22Rv1 (cell line): ENCODE results near the gene DNM1.

Source experiments
- CTCF ChIP-seq: fragments of 450-650 bp; IDR thresholded peaks from 2 replicates; pipeline ENCODE4 v1.5.1; 2017; ENCODE audit warnings: mild to moderate bottlenecking
- ZFX ChIP-seq: fragments of 450-650 bp; IDR thresholded peaks from 2 replicates; pipeline ENCODE4 v1.6.1; 2017; ENCODE audit warnings: antibody characterized with exemption, borderline replicate concordance

GRCh38 chr9:128201441-128202369 is 1.5 kb upstream of the DNM1 start:
- TF ChIP-seq CTCF (no peak), ZFX (no peak)
